WTC11 (cell line): ENCODE results near the gene UPP1.

ENCODE experiments used
- CREB1 ChIP-seq: sonication (generic); formaldehyde crosslinking; IDR thresholded peaks from 2 replicates; pipeline ENCODE4 v1.8.0; 2023; ENCODE audit warnings: mild to moderate bottlenecking, missing genetic modification reagents
- CTCF ChIP-seq: fragments of 200-600 bp; IDR thresholded peaks from 2 replicates; pipeline ENCODE4 v1.8.0; 2022; ENCODE audit warnings: antibody characterized with exemption
- E2F4 ChIP-seq: sonication (generic); formaldehyde crosslinking; IDR thresholded peaks from 2 replicates; pipeline ENCODE4 v1.8.1; 2022; ENCODE audit warnings: low read depth, mild to moderate bottlenecking, moderate library complexity, missing genetic modification reagents, borderline replicate concordance
- ELF4 ChIP-seq: sonication (generic); formaldehyde crosslinking; IDR thresholded peaks from 2 replicates; pipeline ENCODE4 v1.8.1; 2022; ENCODE audit warnings: low read depth, mild to moderate bottlenecking, moderate library complexity, missing genetic modification reagents
- ETV6 ChIP-seq: sonication (generic); formaldehyde crosslinking; IDR thresholded peaks from 2 replicates; pipeline ENCODE4 v1.8.1; 2022; ENCODE audit warnings: mild to moderate bottlenecking, missing genetic modification reagents
- FOXP4 ChIP-seq: sonication (generic); formaldehyde crosslinking; IDR thresholded peaks from 2 replicates; pipeline ENCODE4 v1.8.0; 2022; ENCODE audit warnings: mild to moderate bottlenecking, missing genetic modification reagents
- NR2C2 ChIP-seq: sonication (generic); formaldehyde crosslinking; IDR thresholded peaks from 2 replicates; pipeline ENCODE4 v1.8.0; 2022; ENCODE audit warnings: mild to moderate bottlenecking, missing genetic modification reagents
- TCF7 ChIP-seq: sonication (generic); formaldehyde crosslinking; IDR thresholded peaks from 2 replicates; pipeline ENCODE4 v1.8.0; 2022; ENCODE audit warnings: mild to moderate bottlenecking, low read depth, missing genetic modification reagents, moderate library complexity
- TEAD4 ChIP-seq: sonication (generic); formaldehyde crosslinking; IDR thresholded peaks from 2 replicates; pipeline ENCODE4 v1.8.0; 2022; ENCODE audit warnings: mild to moderate bottlenecking, missing genetic modification reagents
- USF1 ChIP-seq: sonication (generic); formaldehyde crosslinking; IDR thresholded peaks from 2 replicates; pipeline ENCODE4 v1.8.0; 2022; ENCODE audit warnings: mild to moderate bottlenecking, missing genetic modification reagents
- ZBTB21 ChIP-seq: sonication (generic); formaldehyde crosslinking; IDR thresholded peaks from 2 replicates; pipeline ENCODE4 v1.8.1; 2023; ENCODE audit warnings: mild to moderate bottlenecking, missing genetic modification reagents, borderline replicate concordance
- ZNF512 ChIP-seq: sonication (generic); formaldehyde crosslinking; IDR thresholded peaks from 2 replicates; pipeline ENCODE4 v1.8.1; 2022; ENCODE audit warnings: missing genetic modification reagents, borderline replicate concordance
- TF ChIP-seq, protein P1 (sequence below): sonication (generic); formaldehyde crosslinking; IDR thresholded peaks from 2 replicates; pipeline ENCODE4 v1.8.1; 2023; ENCODE audit warnings: mild to moderate bottlenecking, missing genetic modification reagents
- TF ChIP-seq, protein P2 (sequence below): sonication (generic); formaldehyde crosslinking; IDR thresholded peaks from 2 replicates; pipeline ENCODE4 v1.8.0; 2022; ENCODE audit warnings: mild to moderate bottlenecking, missing genetic modification reagents

GRCh38 chr7:48077423-48077822 lies 11.6 kb upstream of the UPP1 start:
- TF ChIP-seq CREB1 (CRISPR knock-in tag) (no peak), CTCF (no peak), ELF4 (CRISPR knock-in tag) (no peak), ZNF512 (no peak), E2F4 (CRISPR knock-in tag) (no peak), FOXP4 (CRISPR knock-in tag) (no peak), NR2C2 (CRISPR knock-in tag) (no peak), ETV6 (CRISPR knock-in tag) (no peak), USF1 (CRISPR knock-in tag) (no peak), TCF7 (CRISPR knock-in tag) (no peak), ZBTB21 (CRISPR knock-in tag) (no peak), TEAD4 (no peak)
- TF ChIP-seq, protein P1, sequence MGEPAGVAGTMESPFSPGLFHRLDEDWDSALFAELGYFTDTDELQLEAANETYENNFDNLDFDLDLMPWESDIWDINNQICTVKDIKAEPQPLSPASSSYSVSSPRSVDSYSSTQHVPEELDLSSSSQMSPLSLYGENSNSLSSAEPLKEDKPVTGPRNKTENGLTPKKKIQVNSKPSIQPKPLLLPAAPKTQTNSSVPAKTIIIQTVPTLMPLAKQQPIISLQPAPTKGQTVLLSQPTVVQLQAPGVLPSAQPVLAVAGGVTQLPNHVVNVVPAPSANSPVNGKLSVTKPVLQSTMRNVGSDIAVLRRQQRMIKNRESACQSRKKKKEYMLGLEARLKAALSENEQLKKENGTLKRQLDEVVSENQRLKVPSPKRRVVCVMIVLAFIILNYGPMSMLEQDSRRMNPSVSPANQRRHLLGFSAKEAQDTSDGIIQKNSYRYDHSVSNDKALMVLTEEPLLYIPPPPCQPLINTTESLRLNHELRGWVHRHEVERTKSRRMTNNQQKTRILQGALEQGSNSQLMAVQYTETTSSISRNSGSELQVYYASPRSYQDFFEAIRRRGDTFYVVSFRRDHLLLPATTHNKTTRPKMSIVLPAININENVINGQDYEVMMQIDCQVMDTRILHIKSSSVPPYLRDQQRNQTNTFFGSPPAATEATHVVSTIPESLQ: no peak
- TF ChIP-seq, protein P2, sequence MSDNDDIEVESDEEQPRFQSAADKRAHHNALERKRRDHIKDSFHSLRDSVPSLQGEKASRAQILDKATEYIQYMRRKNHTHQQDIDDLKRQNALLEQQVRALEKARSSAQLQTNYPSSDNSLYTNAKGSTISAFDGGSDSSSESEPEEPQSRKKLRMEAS (CRISPR knock-in tag): no peak
